ENCODE data around the gene ANKRD50. TPM values are rescaled to one million over a fixed set of nuclear protein-coding genes. Genes with fewer than 3 reads are reported as not detected.

Gene ANKRD50
- total RNA-seq, 2 experiments from 2014 or later: 0.27 to 0.36 TPM

- H3K27ac Mint-ChIP-seq: no peak overlapping the region
- H3K27ac ChIP-seq (ENCODE audit: low read depth in 1 of 2, low read length in 2 of 2): no peak overlapping the region
- CTCF ChIA-PET: no interaction called here
These were observed 72.4 kb downstream of the ANKRD50 start for GRCh38 chr4:124640022-124640730.

GRCh38 chr4:124637321-124637720 lies 75.2 kb downstream of the ANKRD50 start:
- no peak for TF ChIP-seq CTCF (IDR thresholded peaks at IDR 0.05)
- Histone ChIP-seq H3K9me3 (ENCODE audit: control insufficient read depth in 1 of 2, insufficient read depth in 1 of 2, low read length in 2 of 2) (no peaks in the 10 kb centered on the region), H3K27ac (ENCODE audit: low read depth in 1 of 2, low read length in 2 of 2) (no peak overlapping the region), H3K4me1 (ENCODE audit: insufficient read depth, low read length) (no peaks in the 10 kb centered on the region), H3K36me3 (ENCODE audit: insufficient read depth, low read length) (no peaks in the 10 kb centered on the region), H3K4me3 (ENCODE audit: low read length) (no peak overlapping the region), H3K27me3 (ENCODE audit: control insufficient read depth in 1 of 2, insufficient read depth in 2 of 2, low read length in 2 of 2) (no peaks in the 10 kb centered on the region)
- Mint-ChIP-seq H3K27ac (no peak overlapping the region), H3K27me3 (no peaks in the 10 kb centered on the region), H3K4me1 (ENCODE audit: low read depth) (no peaks in the 10 kb centered on the region), H3K36me3 (ENCODE audit: low read depth) (no peaks in the 10 kb centered on the region), H3K9me3 (peaks cover 6% of the 10 kb centered on the region), H3K4me3 (no peak overlapping the region)
- ATAC-seq (ENCODE audit: poor library complexity) (no peak), DNase-seq (no peak)
- intact Hi-C loops (cut with DNase I, micrococcal nuclease): no loop called here
- POLR2A ChIA-PET: no interaction called here
- CTCF ChIA-PET: no interaction called here

More at GRCh38 chr4:124640022-124640730, 72.4 kb downstream of the ANKRD50 start:
- POLR2A ChIA-PET: no interaction called here
- Histone ChIP-seq H3K36me3 (ENCODE audit: insufficient read depth, low read length) (no peaks in the 10 kb centered on the region), H3K4me1 (ENCODE audit: insufficient read depth, low read length) (no peaks in the 10 kb centered on the region), H3K9me3 (ENCODE audit: control insufficient read depth in 1 of 2, insufficient read depth in 1 of 2, low read length in 2 of 2) (no peaks in the 10 kb centered on the region), H3K27me3 (ENCODE audit: control insufficient read depth in 1 of 2, insufficient read depth in 2 of 2, low read length in 2 of 2) (no peaks in the 10 kb centered on the region), H3K4me3 (ENCODE audit: low read length) (no peak overlapping the region)
- no peak for DNase-seq
- H3K9me3 Mint-ChIP-seq: peaks cover 6% of the 10 kb centered on the region
- H3K4me3 Mint-ChIP-seq: no peak overlapping the region
- no peaks in the 10 kb centered on the region for H3K36me3 Mint-ChIP-seq (ENCODE audit: low read depth)
- no peaks in the 10 kb centered on the region for H3K4me1 Mint-ChIP-seq (ENCODE audit: low read depth)
- intact Hi-C loops (cut with DNase I, micrococcal nuclease): no loop called here
- peaks cover 13% of the 10 kb centered on the region for H3K27me3 Mint-ChIP-seq
- ATAC-seq (ENCODE audit: poor library complexity): no peak
- no peak for TF ChIP-seq CTCF (IDR thresholded peaks at IDR 0.05)

- no peaks in the 10 kb centered on the region for H3K27me3 ChIP-seq (ENCODE audit: control insufficient read depth in 1 of 2, insufficient read depth in 2 of 2, low read length in 2 of 2)
- TF ChIP-seq CTCF (IDR thresholded peaks at IDR 0.05): no peak
- POLR2A ChIA-PET: no interaction called here
- Mint-ChIP-seq H3K27me3 (no peaks in the 10 kb centered on the region), H3K4me3 (no peak overlapping the region), H3K9me3 (peaks cover 6% of the 10 kb centered on the region), H3K27ac (no peak overlapping the region), H3K36me3 (ENCODE audit: low read depth) (no peaks in the 10 kb centered on the region), H3K4me1 (ENCODE audit: low read depth) (no peaks in the 10 kb centered on the region)
- H3K9me3 ChIP-seq (ENCODE audit: control insufficient read depth in 1 of 2, insufficient read depth in 1 of 2, low read length in 2 of 2): no peaks in the 10 kb centered on the region
- no peaks in the 10 kb centered on the region for H3K36me3 ChIP-seq (ENCODE audit: insufficient read depth, low read length)
- DNase-seq (no peak), ATAC-seq (ENCODE audit: poor library complexity) (no peak)
- no peak overlapping the region for H3K4me3 ChIP-seq (ENCODE audit: low read length)
- no peak overlapping the region for H3K27ac ChIP-seq (ENCODE audit: low read depth in 1 of 2, low read length in 2 of 2)
- intact Hi-C loops (cut with DNase I, micrococcal nuclease): no loop called here
- no peaks in the 10 kb centered on the region for H3K4me1 ChIP-seq (ENCODE audit: insufficient read depth, low read length)
- CTCF ChIA-PET: no interaction called here
These were observed 75.7 kb downstream of the ANKRD50 start for GRCh38 chr4:124636788-124637187.

Data from CD4-positive, alpha-beta T cell (primary cell).